ENCODE results near the gene TOMT. TPM values are rescaled to one million over a fixed set of nuclear protein-coding genes. Genes with fewer than 3 reads are reported as not detected.

The TOMT gene
- polyA plus RNA-seq, 3 donors = not detected

DNA sequence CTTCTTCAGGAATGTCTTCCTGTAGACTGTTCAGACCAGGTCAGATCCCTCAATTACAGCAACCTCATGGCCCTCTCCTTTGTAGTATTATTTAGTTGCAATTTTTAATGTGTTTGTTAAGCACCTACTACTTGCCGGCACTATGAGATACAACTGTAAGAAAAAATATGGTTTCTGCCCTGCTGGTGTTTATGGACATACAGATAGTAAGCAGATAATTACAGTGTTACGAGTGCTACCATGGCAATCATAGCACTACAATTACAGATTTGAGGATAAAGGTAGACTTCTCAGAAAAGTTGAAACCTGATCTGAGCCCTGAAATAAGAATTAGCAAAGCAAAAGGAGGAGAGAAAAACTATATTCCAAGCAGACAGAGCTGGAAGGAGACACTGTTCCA lies 22.3 kb upstream of the TOMT start:
- peaks cover 20% of the 10 kb centered on the region for H3K79me2 ChIP-seq (ENCODE audit: insufficient read depth, low read length)
- H3K27ac Mint-ChIP-seq = peak overlapping the region in 3 of 7 donors; percentile 2 to 30 (median 26)
- no peaks in the 10 kb centered on the region for H3K27me3 ChIP-seq (ENCODE audit: control insufficient read depth in 2 of 2, insufficient read depth in 2 of 2, low read length in 2 of 2)
- DNase-seq = no peak
- H3K4me3 ChIP-seq (replicated peaks in 1 of 3; ENCODE audit: low read depth in 2 of 3, low read length in 3 of 3) = no peak overlapping the region
- no peaks in the 10 kb centered on the region for H3K9me3 Mint-ChIP-seq
- H3K4me1 Mint-ChIP-seq = peaks cover 31% of the 10 kb centered on the region
- no peak overlapping the region for H3K9ac ChIP-seq (ENCODE audit: insufficient read depth, low read length, poor library complexity, severe bottlenecking)
- no peak overlapping the region for H3K27ac ChIP-seq (ENCODE audit: low read depth in 1 of 2, low read length in 2 of 2)
- peaks cover 23 to 24% of the 10 kb centered on the region in 2 donors for H3K36me3 Mint-ChIP-seq
- H3K4me2 ChIP-seq (replicated peaks; ENCODE audit: extremely low read depth, low read length, poor library complexity, severe bottlenecking) = no peak overlapping the region
- TF ChIP-seq, protein P1, sequence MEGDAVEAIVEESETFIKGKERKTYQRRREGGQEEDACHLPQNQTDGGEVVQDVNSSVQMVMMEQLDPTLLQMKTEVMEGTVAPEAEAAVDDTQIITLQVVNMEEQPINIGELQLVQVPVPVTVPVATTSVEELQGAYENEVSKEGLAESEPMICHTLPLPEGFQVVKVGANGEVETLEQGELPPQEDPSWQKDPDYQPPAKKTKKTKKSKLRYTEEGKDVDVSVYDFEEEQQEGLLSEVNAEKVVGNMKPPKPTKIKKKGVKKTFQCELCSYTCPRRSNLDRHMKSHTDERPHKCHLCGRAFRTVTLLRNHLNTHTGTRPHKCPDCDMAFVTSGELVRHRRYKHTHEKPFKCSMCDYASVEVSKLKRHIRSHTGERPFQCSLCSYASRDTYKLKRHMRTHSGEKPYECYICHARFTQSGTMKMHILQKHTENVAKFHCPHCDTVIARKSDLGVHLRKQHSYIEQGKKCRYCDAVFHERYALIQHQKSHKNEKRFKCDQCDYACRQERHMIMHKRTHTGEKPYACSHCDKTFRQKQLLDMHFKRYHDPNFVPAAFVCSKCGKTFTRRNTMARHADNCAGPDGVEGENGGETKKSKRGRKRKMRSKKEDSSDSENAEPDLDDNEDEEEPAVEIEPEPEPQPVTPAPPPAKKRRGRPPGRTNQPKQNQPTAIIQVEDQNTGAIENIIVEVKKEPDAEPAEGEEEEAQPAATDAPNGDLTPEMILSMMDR (IDR thresholded peaks at IDR 0.05) = no peak
- no peaks in the 10 kb centered on the region for H4K20me1 ChIP-seq (ENCODE audit: insufficient read depth, low read length)
- WGBS (ENCODE audit: insufficient coverage) = no CpG with 5 or more reads among the region's 2 CpGs
- no peaks in the 10 kb centered on the region for H3K27me3 Mint-ChIP-seq (ENCODE audit: low read depth in 3 of 3)
- H3K4me1 ChIP-seq (ENCODE audit: control insufficient read depth in 1 of 2, insufficient read depth in 2 of 2, low read length in 2 of 2) = peaks cover 31 to 40% of the 10 kb centered on the region in 2 donors
- intact Hi-C loops (cut with micrococcal nuclease) = no loop called here
- H3K4me3 Mint-ChIP-seq = no peak overlapping the region
- no peak overlapping the region for H2AFZ ChIP-seq (ENCODE audit: insufficient read depth, low read depth, low read length, poor library complexity, severe bottlenecking)
- peaks cover 10 to 31% of the 10 kb centered on the region in 2 donors for H3K36me3 ChIP-seq (replicated peaks in 1 of 2; ENCODE audit: control insufficient read depth in 1 of 2, insufficient read depth in 2 of 2, low read length in 2 of 2)
- H3K9me3 ChIP-seq (replicated peaks in 1 of 2; ENCODE audit: control insufficient read depth in 1 of 2, insufficient read depth in 1 of 2, low read length in 2 of 2) = no peaks in the 10 kb centered on the region

DNA sequence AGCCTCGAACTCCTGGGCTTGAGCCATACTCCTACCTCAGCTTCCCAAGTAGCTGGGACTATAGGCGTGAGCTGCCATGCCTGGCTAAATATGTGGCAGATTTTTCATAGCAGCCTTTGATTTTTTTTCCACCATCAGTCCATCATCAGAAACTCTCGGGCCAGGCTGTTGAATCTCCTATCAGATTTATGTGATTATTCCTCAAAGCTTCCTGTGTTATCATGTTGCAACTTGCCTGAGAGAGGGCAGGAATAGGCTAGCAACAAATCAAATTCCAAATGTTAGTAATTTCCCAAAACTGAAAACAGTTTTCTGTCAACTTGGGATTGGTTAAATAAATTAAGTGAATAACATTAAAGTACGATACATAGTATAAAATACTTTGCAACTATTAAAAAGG lies 21.6 kb upstream of the TOMT start:
- H3K9me3 Mint-ChIP-seq = no peaks in the 10 kb centered on the region
- peaks cover 0 to under 1% (median 0%) of the 10 kb centered on the region in 3 donors for H3K27me3 Mint-ChIP-seq (ENCODE audit: low read depth in 3 of 3)
- Histone ChIP-seq H3K4me1 (ENCODE audit: control insufficient read depth in 1 of 2, insufficient read depth in 2 of 2, low read length in 2 of 2) (peaks cover 29 to 34% of the 10 kb centered on the region in 2 donors), H4K20me1 (ENCODE audit: insufficient read depth, low read length) (no peaks in the 10 kb centered on the region), H2AFZ (ENCODE audit: insufficient read depth, low read depth, low read length, poor library complexity, severe bottlenecking) (no peak overlapping the region), H3K9me3 (replicated peaks in 1 of 2; ENCODE audit: control insufficient read depth in 1 of 2, insufficient read depth in 1 of 2, low read length in 2 of 2) (no peaks in the 10 kb centered on the region), H3K27ac (ENCODE audit: low read depth in 1 of 2, low read length in 2 of 2) (no peak overlapping the region), H3K79me2 (ENCODE audit: insufficient read depth, low read length) (peaks cover 17% of the 10 kb centered on the region), H3K9ac (ENCODE audit: insufficient read depth, low read length, poor library complexity, severe bottlenecking) (no peak overlapping the region), H3K36me3 (replicated peaks in 1 of 2; ENCODE audit: control insufficient read depth in 1 of 2, insufficient read depth in 2 of 2, low read length in 2 of 2) (peaks cover 13 to 37% of the 10 kb centered on the region in 2 donors), H3K4me3 (replicated peaks in 1 of 3; ENCODE audit: low read depth in 2 of 3, low read length in 3 of 3) (no peak overlapping the region), H3K4me2 (replicated peaks; ENCODE audit: extremely low read depth, low read length, poor library complexity, severe bottlenecking) (no peak overlapping the region), H3K27me3 (ENCODE audit: control insufficient read depth in 2 of 2, insufficient read depth in 2 of 2, low read length in 2 of 2) (no peaks in the 10 kb centered on the region)
- H3K27ac Mint-ChIP-seq = no peak overlapping the region
- H3K4me3 Mint-ChIP-seq = no peak overlapping the region
- H3K4me1 Mint-ChIP-seq = peaks cover 31% of the 10 kb centered on the region
- TF ChIP-seq, protein P1 (IDR thresholded peaks at IDR 0.05) = no peak
- DNase-seq = no peak
- H3K36me3 Mint-ChIP-seq = peaks cover 29% of the 10 kb centered on the region in 2 donors
- WGBS (ENCODE audit: insufficient coverage) = 100% methylated on average over 1 of the region's 4 CpGs
- intact Hi-C loops (cut with micrococcal nuclease) = no loop called here
